Endodermal cell (in vitro differentiated cells): ENCODE results near the gene PPP2CA. TPM values are rescaled to one million over a fixed set of nuclear protein-coding genes. Genes with fewer than 3 reads are reported as not detected.
A peak's percentile ranks its signal among the peaks of the same experiment; 100 is the strongest.

Experiments
- DNase-seq: peaks from one replicate; pipeline ENCODE4 v3.0.0-alpha.2; 2017
- H3K27ac ChIP-seq: 2 replicates; pipeline ENCODE4 v1.5.1; 2013; ENCODE audit warnings: mild to moderate bottlenecking, low read depth, low read length, moderate library complexity
- H3K27me3 ChIP-seq: 2 replicates; pipeline ENCODE4 v1.6.1; 2013; ENCODE audit warnings: mild to moderate bottlenecking, low read length, moderate library complexity; ENCODE audit not compliant: insufficient read depth, control insufficient read depth, poor library complexity, severe bottlenecking
- H3K36me3 ChIP-seq: 2 replicates; pipeline ENCODE4 v1.7.0; 2013; ENCODE audit warnings: mild to moderate bottlenecking, low read length, moderate library complexity; ENCODE audit not compliant: control insufficient read depth, insufficient read depth
- H3K4me1 ChIP-seq: one replicate; pipeline ENCODE4 v1.7.0; 2013; ENCODE audit warnings: low read length; ENCODE audit not compliant: control insufficient read depth, insufficient read depth
- H3K4me3 ChIP-seq: 2 replicates; pipeline ENCODE4 v1.5.1; 2013; ENCODE audit warnings: mild to moderate bottlenecking, low read length, moderate library complexity
- H3K9ac ChIP-seq: 2 replicates; pipeline ENCODE4 v1.6.1; 2013; ENCODE audit warnings: mild to moderate bottlenecking, low read length, moderate library complexity; ENCODE audit not compliant: poor library complexity, severe bottlenecking; ENCODE audit errors: extremely low read depth
- H3K9me3 ChIP-seq: 2 replicates; pipeline ENCODE4 v1.6.1; 2013; ENCODE audit warnings: mild to moderate bottlenecking, low read length, moderate library complexity; ENCODE audit not compliant: control insufficient read depth
- H3K27ac Mint-ChIP-seq: 2 replicates; pipeline ENCODE4 v1.8.0; 2020; ENCODE audit warnings: mixed read lengths
- H3K27me3 Mint-ChIP-seq: 2 replicates; pipeline ENCODE4 v1.8.0; 2021; ENCODE audit warnings: mild to moderate bottlenecking, mixed read lengths; ENCODE audit not compliant: insufficient read depth
- H3K36me3 Mint-ChIP-seq: 2 replicates; pipeline ENCODE4 v1.8.0; 2020; ENCODE audit warnings: low read depth, mixed read lengths
- H3K4me1 Mint-ChIP-seq: 2 replicates; pipeline ENCODE4 v1.8.0; 2020; ENCODE audit warnings: mixed read lengths
- H3K4me3 Mint-ChIP-seq: 2 replicates; pipeline ENCODE4 v1.8.0; 2020; ENCODE audit warnings: mild to moderate bottlenecking, moderate library complexity, mixed read lengths
- H3K9me3 Mint-ChIP-seq: 2 replicates; pipeline ENCODE4 v1.8.0; 2020; ENCODE audit warnings: mild to moderate bottlenecking, mixed read lengths
- WGBS, 2 experiments: methylation state at CpG; one replicate each; pipeline versions ENCODE4 v1.1.5 to v1.1.7; 2013; ENCODE audit warnings: missing lambda C conversion rate in 2 of 2, mixed read lengths in 1 of 2; ENCODE audit not compliant: insufficient coverage in 1 of 2, insufficient read length in 1 of 2; 5-methylcytosine and 5-hydroxymethylcytosine counted together
- total RNA-seq, 2 donors: library from RNA; stranded (reverse); fragmentation: NEBNext Ultra II Directional in 1 of 2; extraction: Animal tissue kit (Norgen Biotek cat#: 25700) in 1 of 2; gene quantifications; 2 replicates in 1 of 2; 3 replicates in 1 of 2; pipeline ENCODE4 v1.2.1, GENCODE V29; 2021
- TF ChIP-seq, protein P1 (sequence below): fragments of 200-600 bp; sonication (generic); conservative IDR thresholded peaks from 2 replicates; pipeline ENCODE4 v1.5.0; 2021; ENCODE audit warnings: antibody characterized with exemption, mild to moderate bottlenecking

The PPP2CA gene
- total RNA-seq, 2 donors from 2014 or later = 174 to 185 TPM

DNA sequence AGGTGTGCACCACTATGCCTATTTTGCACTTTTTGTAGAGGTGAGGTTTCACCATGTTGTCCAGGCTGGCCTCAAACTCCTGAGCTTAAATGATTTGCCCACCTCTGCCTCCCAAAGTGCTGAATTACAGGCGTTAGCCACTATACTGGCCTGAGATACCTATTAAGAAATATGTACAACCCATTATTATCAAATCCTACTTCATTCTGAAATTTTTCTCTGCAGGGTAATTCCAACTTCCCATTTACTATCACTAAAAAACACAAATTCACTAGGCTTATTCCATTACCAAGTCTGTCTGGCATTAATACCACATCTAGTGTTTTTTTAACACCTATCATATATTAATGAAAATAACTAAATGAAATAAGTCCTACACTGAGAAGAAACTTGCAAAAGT, 18.2 kb downstream of the PPP2CA start:
- DNase-seq = no peak

DNA sequence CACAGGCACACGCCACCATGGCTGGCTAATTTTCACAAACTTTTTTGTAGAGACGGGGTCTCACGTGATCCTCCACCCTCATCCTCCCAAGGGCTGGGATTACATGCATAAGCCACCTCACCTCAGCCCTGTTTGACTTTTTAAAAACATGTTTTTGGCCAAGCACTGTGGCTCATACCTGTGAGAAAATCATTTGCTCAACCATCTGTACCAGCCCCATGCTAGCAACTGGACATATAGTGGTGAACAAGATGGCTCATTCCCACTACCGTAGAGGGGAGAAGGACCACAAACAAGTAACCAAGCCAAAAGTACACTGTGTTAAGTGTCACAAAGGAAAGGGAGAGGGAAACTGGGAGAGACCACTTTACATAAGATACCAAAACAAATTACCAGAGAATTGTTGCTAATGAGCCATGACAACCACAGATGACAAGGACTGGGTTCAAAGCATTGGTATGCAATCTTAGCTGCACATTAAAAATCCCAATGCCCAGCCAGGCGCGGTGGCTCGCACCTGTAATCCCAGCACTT, 19.2 kb downstream of the PPP2CA start:
- no peaks in the 10 kb centered on the region for H3K9me3 ChIP-seq
- Mint-ChIP-seq H3K36me3 (peaks cover 43% of the 10 kb centered on the region), H3K4me3 (no peak overlapping the region), H3K27ac (no peak overlapping the region), H3K4me1 (peaks cover 11% of the 10 kb centered on the region), H3K27me3 (no peaks in the 10 kb centered on the region), H3K9me3 (no peaks in the 10 kb centered on the region)
- H3K9ac ChIP-seq = no peak overlapping the region
- DNase-seq = no peak
- WGBS, 2 experiments = 79 to 81% methylated on average over 7 of the region's 7 CpGs
- H3K36me3 ChIP-seq = peaks cover 52% of the 10 kb centered on the region
- H3K4me1 ChIP-seq = no peaks in the 10 kb centered on the region
- H3K27me3 ChIP-seq = no peaks in the 10 kb centered on the region
- TF ChIP-seq, protein P1, sequence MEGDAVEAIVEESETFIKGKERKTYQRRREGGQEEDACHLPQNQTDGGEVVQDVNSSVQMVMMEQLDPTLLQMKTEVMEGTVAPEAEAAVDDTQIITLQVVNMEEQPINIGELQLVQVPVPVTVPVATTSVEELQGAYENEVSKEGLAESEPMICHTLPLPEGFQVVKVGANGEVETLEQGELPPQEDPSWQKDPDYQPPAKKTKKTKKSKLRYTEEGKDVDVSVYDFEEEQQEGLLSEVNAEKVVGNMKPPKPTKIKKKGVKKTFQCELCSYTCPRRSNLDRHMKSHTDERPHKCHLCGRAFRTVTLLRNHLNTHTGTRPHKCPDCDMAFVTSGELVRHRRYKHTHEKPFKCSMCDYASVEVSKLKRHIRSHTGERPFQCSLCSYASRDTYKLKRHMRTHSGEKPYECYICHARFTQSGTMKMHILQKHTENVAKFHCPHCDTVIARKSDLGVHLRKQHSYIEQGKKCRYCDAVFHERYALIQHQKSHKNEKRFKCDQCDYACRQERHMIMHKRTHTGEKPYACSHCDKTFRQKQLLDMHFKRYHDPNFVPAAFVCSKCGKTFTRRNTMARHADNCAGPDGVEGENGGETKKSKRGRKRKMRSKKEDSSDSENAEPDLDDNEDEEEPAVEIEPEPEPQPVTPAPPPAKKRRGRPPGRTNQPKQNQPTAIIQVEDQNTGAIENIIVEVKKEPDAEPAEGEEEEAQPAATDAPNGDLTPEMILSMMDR = no peak
- no peak overlapping the region for H3K4me3 ChIP-seq
- no peak overlapping the region for H3K27ac ChIP-seq

More for the DNA sequence above, 18.2 kb downstream of the PPP2CA start:
- Histone ChIP-seq H3K4me3 (no peak overlapping the region), H3K9me3 (peaks cover 8% of the 10 kb centered on the region), H3K27me3 (no peaks in the 10 kb centered on the region), H3K4me1 (no peaks in the 10 kb centered on the region), H3K36me3 (peaks cover 50% of the 10 kb centered on the region), H3K27ac (no peak overlapping the region), H3K9ac (no peak overlapping the region)
- TF ChIP-seq, protein P1 = no peak
- H3K27ac Mint-ChIP-seq = no peak overlapping the region
- peaks cover 11% of the 10 kb centered on the region for H3K4me1 Mint-ChIP-seq
- H3K9me3 Mint-ChIP-seq = no peaks in the 10 kb centered on the region
- peaks cover 38% of the 10 kb centered on the region for H3K36me3 Mint-ChIP-seq
- H3K4me3 Mint-ChIP-seq = no peak overlapping the region
- WGBS, 2 experiments = 95 to 98% methylated on average over 1 of the region's 1 CpG
- H3K27me3 Mint-ChIP-seq = no peaks in the 10 kb centered on the region

DNA sequence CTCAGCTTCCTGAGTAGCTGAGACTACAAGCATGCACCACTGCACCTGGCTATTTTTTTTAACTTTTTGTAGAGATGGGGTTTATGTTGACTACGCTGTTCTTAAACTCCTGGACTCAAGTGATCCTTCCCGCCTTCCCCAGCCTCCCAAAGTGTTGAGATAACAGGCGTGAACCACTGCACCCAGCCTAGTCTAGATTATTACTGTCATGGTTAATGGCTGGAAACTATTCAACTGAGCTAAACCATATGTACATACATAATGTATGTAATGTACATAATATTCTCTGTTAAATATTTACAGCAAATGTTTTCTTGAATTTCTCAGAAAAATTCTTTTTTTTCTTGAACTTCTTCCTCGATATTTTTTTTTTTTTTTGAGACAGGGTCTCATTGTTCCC, 21.3 kb downstream of the PPP2CA start:
- Mint-ChIP-seq H3K27ac (peak overlapping the region; percentile 12), H3K27me3 (no peaks in the 10 kb centered on the region), H3K4me1 (peaks cover 10% of the 10 kb centered on the region), H3K36me3 (peaks cover 63% of the 10 kb centered on the region), H3K9me3 (no peaks in the 10 kb centered on the region), H3K4me3 (no peak overlapping the region)
- H3K27ac ChIP-seq = no peak overlapping the region
- DNase-seq = no peak
- H3K27me3 ChIP-seq = no peaks in the 10 kb centered on the region
- H3K9ac ChIP-seq = no peak overlapping the region
- H3K9me3 ChIP-seq = no peaks in the 10 kb centered on the region
- no peaks in the 10 kb centered on the region for H3K4me1 ChIP-seq
- no peak overlapping the region for H3K4me3 ChIP-seq
- TF ChIP-seq, protein P1 = no peak
- WGBS, 2 experiments = 85 to 94% methylated on average over 3 of the region's 4 CpGs
- H3K36me3 ChIP-seq = peaks cover 74% of the 10 kb centered on the region
